HG03135 (cell line): Measurements from ENCODE around the gene TTC23.

Source experiments
- ATAC-seq: cut with Tn5 transposase; IDR thresholded peaks from one replicate; pipeline ENCODE4 v1.9.1; 2021; ENCODE audit warnings: mild to moderate bottlenecking, moderate library complexity; ENCODE audit not compliant: unreplicated experiment

The TTC23 gene, protein sequence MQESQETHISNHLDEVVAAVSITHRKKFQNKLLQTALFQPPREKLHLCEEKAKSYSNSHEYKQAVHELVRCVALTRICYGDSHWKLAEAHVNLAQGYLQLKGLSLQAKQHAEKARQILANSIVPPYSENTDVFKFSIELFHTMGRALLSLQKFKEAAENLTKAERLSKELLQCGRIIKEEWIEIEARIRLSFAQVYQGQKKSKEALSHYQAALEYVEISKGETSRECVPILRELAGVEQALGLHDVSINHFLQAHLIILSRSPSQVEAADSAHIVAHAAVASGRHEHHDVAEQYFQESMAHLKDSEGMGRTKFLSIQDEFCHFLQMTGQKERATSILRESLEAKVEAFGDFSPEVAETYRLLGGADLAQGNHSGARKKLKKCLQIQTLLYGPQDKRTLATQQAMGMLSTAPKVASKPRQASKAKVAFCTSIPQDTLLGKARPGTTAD

GRCh38 chr15:99249270-99249841 lies at the start of gene TTC23:
TTC23 (minus strand) TSS chr15:99249581; CDS start chr15:99228712, 20,869 bp downstream.
- ATAC-seq = no peak

DNA sequence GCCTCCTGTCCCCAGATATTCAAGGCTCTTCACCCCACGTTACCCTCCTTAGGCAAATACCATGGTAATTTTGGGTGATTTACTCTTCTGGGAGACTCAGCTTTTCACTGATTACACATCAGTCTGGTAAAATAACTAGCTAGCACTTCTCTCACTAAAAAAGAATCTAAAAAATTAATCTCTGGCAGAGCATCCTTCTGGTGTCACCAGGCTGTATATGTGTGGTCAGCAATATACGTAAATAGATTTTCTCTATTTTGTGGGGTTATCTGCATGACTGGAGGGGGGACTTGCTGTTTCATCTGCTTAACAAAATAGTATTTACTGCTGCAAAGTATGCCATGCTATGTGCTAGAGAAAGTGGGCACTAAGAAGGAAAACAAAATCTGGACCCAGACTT lies 47.0 kb upstream of the TTC23 start:
- ATAC-seq = no peak

GRCh38 chr15:99295840-99296239 lies 46.5 kb upstream of the TTC23 start:
- ATAC-seq = no peak

GRCh38 chr15:99291643-99292042 lies 42.3 kb upstream of the TTC23 start:
- no peak for ATAC-seq

DNA sequence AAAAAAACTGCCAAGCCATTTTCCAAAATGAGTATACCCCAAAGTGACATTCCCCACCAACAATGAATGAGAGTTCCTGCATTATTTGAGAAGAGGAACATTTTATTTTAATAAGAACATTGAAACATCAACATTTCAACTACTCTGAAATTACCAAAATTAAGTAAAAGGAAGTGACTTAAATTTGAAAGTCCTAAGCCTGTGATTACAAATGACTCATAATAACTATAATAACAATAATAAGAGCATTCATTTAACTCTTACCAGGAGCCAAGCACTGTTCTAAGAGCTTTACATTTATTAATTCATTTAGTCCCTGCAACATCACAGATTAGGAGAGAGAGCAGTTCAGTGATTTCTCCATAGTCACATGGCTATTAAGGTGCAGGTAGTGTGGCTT lies 34.3 kb upstream of the TTC23 start:
- ATAC-seq = no peak

GRCh38 chr15:99282586-99282985 lies 33.2 kb upstream of the TTC23 start:
- no peak for ATAC-seq

GRCh38 chr15:99282121-99282520 lies 32.7 kb upstream of the TTC23 start:
- ATAC-seq = no peak

- ATAC-seq = no peak
Observed at GRCh38 chr15:99279827-99280226, 30.4 kb upstream of the TTC23 start.

DNA sequence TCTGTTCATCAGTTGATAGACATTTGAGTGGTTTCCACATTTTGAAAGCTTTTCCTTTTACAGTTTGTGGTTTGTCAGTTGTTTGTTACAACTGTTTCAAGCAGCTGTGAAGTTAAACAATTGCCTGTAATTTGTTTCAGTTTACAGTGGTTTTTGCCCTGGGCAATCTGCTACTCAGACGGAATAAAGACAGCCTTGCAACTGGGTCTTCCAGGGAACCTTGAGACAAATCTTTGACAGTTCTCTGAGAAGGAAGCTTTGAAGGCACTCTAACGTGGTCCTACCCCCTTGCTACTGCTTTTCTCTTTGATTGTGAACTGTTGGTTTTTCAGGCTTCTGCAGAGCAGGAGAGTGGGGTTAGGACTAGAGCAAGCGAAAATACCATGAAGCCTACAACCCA lies 29.9 kb upstream of the TTC23 start:
- ATAC-seq = no peak

DNA sequence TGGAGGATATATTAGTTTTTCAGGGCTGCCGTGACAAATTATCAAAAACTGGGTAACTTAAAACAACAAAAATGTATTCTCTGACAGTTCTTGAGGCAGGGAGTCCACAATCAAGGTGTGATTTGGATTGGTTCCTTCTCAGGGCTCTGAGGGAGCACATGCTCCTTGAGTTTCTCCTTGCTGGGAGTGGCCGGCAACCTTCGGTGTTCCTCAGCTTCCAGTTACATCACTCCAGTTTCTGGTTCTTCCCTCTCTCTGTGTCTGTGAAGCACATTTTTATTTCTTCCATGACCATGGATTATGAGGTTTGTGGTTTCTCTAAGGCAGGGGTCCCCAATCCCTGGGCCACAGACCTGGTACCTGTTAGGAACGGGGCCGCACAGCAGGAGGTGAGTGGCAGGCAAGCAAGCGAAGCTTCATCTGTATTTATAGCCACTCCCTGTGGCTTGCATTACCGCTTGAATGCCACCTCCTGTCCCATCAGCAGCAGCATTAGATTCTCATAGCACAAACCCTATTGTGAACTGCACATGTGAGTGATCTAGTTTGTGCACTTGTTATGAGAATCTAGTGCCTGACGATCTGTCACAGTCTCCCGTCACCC lies 26.2 kb upstream of the TTC23 start:
- no peak for ATAC-seq

GRCh38 chr15:99275061-99275460 lies 25.7 kb upstream of the TTC23 start:
- ATAC-seq = no peak

GRCh38 chr15:99273801-99274200 lies 24.4 kb upstream of the TTC23 start:
- ATAC-seq = no peak

DNA sequence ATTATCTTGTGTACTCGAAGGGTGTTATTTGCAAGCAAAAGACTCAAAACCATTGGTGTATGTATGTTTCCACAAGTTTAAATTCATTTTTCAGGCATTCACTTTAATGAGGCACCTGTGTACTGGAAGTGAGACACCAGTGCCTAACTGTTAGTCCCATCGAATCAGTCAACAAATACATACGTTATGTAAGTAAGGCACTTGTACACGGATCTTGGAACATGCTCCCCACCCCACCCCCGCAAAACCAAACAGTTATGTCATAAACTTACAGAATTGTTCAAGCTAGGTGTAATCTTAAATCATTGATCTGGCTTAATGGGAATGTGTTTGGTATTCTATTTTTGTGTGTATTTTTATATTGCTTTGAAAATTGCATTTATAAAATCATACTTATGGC lies 19.1 kb upstream of the TTC23 start:
- ATAC-seq = no peak

GRCh38 chr15:99267957-99268356 lies 18.6 kb upstream of the TTC23 start:
- no peak for ATAC-seq

DNA sequence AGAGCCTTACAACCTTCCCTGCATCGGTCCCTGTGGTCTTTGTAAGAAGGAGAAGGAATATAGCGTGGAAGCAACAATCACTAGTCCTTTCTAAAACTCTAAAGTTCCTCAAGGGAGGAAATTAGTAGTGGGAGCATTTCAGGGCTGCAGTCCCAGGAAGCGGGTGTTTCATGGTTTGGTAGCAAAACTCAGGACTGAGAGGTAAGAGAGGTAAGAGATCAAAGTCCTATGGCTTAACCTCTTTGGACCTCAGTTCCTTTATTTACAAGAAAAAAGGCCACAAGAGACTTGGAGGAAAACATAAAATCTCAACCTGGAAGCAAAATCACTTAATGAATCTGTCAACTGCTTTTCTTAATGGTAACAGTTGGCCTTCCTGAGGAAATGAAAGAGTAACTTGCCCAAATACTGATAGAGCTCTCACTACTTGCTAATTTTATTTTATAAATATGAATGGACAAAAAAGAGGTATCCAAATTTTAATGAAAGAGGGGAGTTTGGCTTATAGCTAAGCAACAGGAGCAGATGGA lies 16.2 kb upstream of the TTC23 start:
- ATAC-seq = no peak

DNA sequence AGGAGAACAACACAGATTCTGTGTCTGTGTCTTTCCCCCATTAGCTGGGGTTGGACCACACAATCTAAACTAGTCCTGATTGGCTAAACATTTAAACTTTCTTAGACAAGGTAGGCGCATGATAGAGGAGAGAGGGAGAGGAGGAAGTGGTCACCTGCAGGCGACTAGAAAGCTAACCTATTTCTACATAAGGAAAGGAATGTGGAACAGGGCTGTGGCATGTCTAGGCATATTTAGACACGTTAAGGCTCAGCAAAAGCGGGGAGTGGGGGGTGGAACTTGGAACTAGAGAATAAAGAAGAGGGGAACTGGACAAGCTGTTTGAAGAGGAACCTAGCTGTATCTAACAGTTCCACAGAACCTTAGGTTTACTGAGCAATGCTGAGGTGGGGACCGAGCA lies 14.7 kb upstream of the TTC23 start:
- ATAC-seq = no peak

- ATAC-seq = no peak
Observed at GRCh38 chr15:99257107-99257750, 7.8 kb upstream of the TTC23 start.

DNA sequence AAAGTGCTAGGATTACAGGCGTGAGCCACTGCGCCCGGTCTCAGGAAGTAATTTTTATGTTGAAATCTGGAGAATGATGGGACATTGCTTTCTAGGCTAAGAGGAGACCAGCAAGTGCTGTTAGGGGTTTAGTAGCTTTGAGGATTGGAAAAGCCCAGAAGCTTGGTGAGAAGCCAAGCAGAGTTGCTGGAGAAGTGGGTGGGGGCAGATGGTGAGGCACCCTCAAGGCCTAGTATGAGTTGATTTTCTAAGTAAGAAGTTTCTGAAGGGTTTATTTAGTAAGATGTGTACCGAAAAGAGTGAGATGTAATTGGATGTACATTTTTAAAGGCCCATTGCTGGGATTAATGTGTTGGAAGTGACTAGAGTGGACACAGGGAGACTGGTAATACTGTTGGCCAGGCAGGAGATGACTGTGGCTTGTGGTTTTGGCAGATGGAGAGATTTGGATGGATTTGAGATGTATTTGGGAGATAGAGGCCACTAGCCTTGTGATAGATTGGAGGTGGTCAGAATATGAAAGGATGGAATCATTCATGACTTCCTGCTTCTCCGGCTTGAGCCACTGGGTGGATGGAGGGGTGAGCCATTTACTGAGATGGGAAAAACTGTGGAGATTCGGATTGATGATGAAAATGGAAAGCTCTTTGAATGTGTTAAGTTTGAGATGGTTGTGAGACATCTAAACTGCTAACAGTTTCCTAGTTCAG lies 4.2 kb upstream of the TTC23 start:
- ATAC-seq = no peak

- no peak for ATAC-seq
Observed at GRCh38 chr15:99252326-99252725, 2.9 kb upstream of the TTC23 start.

GRCh38 chr15:99250857-99251841 lies 1.8 kb upstream of the TTC23 start, which contains the start of gene LRRC28:
LRRC28 (plus strand) TSS chr15:99251481; CDS start chr15:99255958, 4,477 bp downstream.
- ATAC-seq = peak; percentile 94
